NCI-H748 (cell line): ENCODE data around the gene KIF5A.

Experiments
- DNase-seq: peaks from one replicate; lab custom pipeline; 2025; ENCODE audit not compliant: unreplicated experiment; lab: John Stamatoyannopoulos, UW

KIF5A gene

DNA sequence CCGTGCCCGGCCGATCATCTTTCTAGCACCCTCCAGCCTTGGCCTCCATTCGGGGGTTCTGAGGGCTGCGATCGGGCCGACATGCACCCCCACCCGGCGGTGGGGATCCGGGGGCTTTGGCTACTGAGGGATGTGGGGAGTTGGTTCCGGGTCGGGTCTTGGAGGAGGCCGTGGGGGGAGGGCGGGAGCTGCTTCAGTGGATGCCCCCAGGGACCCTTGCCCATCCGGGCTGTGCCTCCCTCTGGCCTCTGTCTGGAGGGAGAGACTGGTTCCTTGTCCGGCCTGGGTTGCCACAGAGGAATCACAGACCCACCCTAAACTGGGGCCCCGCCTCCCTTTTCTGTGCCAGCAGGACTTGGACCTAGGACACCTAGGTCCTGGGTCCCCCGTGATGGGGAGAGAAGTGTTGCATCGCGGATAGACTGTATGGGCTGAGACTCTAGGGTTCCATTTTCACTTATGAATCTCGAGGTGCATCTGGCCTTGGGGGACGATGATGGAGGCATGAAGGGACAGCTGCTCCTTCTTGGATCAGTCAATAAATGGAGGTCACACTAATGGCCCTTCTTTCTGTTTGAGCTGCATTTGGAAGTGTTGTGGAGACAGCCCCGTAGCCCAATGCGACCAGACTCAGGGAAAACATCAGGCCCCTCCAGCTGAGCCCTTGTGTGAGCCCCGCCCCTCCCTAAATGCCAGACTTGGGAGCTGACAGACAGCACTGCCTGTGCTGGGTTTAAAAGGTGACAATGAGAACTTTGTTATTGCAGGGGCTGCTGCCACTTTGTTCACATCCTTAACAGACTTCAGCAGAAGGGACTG, 55.4 kb downstream of the KIF5A start:
- peak; percentile 24 for DNase-seq

DNA sequence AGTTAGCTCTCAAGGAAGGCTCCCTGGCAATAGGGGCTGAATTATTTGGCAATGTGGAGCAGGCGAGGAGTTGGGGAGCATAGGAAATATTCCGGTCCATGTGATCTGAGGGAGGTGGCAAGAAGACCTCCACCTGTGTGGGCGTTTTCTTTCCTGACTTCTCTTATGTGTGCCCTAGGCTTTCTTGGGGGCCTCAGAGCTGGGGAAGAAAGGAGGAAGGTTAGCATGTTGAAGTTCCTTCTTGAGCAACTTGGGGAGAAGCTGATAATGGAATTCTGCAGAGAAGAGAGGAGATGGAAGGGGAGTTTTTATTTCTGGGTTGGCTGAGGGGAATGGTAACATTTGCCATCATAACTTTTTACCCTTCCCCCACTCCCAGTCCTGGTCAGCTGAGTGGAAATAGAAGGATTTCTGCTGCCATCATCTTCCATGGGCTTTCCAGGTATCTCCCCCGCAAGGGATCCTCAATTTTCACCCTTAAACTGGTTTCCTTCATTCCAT, 56.0 kb downstream of the KIF5A start:
- DNase-seq: no peak

DNA sequence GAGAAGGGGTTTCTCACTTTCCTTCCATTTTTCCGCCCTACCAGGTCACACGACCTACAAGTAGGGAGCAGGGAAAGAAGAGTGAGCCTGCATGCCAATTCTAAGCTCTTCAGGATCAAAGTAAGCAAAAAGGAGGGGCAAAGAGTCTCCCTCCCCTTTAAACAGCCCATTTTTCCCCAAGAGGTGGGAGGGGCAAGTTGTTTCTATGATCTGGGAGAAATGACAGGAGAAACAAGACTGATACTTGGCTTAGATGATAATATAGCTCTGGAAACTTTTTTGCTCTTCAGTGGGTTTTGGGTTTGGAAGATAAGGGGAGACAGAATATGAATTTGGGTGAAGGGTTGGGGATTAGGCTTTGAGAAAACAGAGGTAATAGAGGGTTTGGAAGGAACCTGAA, 56.6 kb downstream of the KIF5A start:
- no peak for DNase-seq

DNA sequence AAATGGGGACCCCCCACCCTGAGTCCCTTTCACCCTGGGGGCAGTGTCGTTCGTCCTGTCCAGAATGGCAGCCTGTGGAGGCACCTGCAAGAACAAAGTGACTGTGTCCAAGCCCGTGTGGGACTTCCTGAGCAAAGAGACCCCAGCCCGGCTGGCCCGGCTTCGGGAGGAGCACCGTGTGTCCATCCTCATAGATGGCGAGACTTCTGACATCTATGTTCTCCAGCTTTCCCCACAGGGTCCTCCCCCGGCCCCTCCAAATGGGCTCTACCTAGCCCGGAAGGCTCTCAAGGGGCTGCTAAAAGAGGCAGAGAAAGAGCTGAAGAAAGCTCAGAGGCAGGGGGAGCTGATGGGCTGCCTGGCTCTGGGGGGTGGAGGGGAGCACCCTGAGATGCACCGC, 57.0 kb downstream of the KIF5A start:
- DNase-seq: no peak

DNA sequence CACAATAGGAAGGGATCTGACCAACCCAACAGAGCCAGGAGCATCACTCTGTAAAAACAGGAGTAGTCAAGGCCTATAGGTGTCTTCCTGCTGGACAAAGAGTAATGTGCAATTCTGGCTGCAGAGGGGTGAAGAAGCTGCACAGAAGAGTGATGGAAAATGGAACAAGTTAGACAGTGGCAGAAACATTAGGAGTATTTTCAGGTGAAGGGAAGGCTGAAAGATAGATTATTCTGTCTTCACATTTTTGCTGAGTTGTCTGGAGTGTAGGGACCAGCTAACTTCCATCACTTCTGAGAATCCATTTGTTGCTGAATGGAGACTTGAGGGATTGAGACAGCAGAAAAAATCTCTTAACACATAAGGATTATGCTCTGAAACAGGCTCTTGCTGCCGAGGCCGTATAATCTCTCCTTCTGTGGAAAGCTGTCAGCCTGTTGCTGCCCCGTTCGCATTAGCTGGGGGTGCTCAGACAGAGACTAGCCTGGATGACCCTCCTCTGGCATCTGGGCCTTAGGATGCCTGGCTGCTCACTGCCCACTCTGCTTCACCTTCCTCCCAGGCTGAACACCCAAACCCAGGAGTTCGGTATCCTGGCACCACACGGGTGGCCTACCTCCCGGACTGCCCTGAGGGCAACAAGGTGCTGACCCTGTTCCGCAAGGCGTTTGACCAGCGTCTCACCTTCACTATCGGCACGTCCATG, 58.3 kb downstream of the KIF5A start:
- DNase-seq: no peak

DNA sequence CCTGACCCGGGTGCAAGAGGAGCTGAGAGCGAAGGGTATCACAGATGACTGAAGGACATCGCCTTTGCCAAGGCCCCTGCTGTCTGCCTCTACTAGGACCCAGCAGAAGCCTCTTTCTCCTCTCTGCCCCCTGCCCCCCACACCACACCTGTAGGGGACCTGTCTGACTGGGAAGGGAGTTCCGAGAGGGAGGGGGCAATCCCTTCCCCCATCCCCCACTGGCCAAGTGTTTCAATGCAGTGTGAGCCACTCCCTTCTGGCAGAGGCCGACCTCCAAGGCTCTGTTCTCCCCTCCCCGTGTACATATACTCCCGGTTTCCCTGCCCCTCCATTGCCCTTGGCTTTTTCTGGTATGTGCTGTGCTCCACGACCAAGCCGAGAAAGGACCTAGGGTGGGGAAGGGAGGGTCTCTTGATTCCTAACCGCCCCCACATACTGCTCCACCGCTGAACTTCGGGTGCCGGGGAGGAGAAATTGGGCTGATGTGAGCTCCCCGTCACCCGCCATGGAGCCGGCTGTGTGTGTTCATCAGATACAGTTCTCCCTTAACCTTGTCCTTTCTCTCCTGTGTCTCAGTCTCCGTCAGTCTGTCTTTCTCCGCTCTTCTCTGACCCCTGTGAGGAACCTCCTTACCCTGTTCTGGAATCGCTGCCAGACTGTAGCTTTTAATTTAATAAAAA, 59.4 kb downstream of the KIF5A start:
- DNase-seq: no peak

DNA sequence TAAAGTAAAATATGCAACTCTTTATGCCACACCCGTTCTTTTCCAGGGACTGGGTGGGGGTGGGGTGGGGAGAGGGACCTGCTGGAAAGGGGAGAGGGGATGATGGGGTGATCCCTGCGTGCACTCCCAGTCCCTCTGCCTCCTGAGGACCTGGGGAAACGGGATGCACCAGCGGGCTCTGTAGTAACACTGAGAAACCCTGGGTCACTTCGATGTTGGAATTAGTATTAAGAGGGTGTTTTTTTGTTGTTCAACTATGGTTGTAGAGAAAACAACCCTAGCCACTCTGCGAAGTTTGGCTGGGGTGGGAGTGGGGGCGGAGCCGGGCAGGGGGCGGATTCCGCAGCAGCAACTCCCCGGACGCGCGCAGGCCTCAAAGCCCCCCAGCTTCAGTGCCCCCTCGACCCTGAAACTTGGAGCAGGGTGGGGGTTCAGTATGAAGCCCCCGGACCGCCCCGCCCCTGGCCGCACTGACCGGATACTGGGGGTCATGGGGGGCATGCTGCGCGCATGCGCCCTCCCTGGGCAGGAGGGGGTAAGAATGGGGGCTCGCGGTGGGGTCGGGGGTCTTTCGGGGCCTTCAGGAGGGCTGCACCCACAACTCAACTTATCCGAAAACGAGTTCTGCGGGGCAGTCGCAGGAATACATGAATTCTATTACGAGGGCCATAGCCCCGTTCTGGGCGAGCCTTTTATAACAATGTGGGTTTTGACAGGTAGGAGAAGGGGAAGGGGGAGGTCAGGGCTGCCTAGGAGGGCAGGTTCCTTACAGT, 60.1 kb downstream of the KIF5A start:
- no peak for DNase-seq

DNA sequence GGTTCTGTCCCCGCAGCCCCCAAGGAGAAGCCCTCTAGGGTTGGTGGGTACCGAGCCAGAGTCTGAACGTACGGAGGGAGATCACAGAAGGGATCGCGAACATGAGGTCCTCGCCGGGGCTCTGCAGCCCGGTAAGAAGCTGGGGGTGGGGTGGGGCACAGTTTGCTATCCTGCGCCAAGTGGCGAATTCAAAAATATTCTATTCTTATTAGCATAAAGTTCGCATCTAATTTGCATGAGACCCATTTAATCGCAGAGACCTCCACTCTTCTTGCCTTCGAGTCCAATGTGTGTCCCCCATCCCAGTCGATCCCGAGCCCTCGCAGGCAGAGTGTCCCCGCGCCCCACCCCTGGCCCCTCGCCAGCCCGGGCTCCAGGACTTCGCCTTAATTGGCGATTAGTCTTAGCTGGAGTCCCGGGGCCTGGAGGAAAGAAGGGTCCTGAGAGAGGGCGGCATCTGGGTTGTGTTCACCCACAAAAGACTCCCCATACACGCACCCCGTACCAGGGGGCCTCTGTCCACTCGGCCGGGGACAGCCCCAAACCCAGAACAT, 60.8 kb downstream of the KIF5A start:
- DNase-seq: no peak

DNA sequence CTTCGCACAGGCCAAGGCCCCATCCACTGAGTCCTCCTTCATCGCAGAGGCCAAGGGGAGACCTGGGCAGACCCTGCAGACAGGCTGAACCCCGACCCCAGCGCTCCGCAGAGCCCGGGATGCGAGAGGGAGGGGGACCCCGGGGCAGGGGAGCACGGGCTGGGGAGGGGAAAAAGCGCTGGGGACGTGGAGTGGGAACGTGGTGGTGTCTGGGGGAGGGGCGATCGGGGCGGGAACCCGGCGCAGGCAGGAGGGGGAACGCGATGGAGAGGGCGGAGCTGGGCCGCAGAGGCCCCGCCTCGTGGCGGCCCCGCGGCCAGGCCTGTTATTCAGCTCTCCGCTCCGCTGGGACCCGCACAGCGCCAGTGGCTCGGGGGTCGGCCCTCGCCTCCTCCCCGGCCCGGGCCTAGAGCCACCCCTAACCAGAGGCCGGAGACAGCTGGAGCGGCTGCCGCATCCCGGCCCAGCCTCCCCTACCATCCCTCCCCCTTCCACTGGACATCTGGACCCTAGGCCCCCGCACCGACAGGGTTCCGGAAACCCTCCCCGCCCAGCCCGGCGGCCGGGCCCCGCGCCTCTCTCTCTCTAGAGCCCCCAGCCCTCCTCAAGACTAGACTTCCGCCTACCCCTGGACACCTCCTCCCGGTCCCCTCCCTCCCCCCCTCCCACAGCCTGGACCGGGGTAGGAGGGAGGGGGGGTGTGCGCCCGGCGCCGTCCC, 61.4 kb downstream of the KIF5A start, which contains the start of gene ARHGEF25:
TSS of gene ARHGEF25 (plus strand) at position 328 of the 719 bp plus-strand sequence. CDS start 460 bp downstream, outside the sequence.
- peak; percentile 80 for DNase-seq

DNA sequence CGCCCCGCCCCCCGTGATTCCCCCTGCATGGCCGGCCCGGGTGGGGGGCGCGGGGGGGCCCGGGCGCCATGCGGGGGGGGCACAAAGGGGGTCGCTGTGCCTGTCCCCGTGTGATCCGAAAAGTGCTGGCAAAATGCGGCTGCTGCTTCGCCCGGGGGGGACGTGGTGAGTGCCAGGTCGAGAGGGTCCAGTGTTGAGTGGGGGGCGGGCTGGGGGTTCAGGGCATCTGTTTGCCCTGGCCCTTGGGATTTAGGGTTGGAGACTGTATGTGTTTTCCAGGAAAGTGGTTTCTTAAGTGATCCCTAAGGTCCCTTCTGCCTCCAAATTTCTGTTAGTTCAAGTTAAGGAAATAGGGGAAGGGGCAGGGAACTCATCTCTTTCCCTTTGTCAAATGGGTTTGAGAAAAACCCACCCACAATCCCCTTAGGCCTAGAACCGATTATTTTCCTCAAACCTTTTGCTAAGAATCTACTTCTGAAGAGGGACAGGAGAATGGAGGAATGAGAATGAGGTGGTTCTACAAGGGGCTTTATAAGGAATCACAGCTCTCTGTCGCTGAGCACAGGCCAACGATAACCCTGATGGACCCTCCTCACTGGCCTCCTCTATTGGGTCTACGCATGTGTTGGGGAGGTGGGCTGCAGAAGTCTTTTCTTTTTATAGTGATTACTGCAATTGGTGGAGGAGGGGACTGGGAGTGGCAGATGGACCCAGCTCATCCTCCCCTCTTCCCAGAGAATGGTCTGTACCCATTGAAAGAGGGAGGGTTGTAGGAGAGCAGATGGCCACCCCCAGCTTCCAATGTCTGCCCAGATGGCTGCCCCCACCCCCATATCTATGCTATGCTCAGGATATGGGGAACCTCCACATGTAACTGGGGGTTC, 62.2 kb downstream of the KIF5A start:
- no peak for DNase-seq

DNA sequence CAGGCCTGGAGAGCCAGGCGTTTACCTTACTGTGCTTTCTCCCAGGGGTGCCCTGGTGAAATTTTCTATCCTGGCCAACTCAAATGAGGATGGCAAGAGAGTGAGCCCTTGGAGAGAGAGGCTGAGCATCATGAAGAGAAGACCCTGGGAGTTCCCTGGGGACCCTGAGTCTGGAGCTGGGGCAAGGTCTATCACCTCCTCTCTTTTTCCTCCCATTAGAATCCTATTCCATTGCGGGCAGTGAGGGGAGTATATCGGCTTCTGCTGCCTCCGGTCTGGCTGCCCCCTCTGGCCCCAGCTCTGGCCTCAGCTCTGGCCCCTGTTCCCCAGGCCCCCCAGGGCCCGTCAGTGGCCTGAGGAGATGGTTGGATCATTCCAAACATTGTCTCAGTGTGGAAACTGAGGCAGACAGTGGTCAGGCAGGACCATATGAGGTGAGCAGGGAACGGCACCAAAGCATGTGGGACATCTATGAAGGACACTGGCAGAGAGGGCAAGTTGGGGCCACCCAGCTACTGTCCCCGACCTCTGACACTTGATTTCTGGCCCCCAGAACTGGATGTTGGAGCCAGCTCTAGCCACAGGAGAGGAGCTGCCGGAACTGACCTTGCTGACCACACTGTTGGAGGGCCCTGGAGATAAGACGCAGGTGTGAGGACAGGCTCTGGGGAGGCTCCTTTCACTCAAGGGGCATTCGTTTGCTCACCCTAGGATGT, 63.0 kb downstream of the KIF5A start:
- DNase-seq: no peak

DNA sequence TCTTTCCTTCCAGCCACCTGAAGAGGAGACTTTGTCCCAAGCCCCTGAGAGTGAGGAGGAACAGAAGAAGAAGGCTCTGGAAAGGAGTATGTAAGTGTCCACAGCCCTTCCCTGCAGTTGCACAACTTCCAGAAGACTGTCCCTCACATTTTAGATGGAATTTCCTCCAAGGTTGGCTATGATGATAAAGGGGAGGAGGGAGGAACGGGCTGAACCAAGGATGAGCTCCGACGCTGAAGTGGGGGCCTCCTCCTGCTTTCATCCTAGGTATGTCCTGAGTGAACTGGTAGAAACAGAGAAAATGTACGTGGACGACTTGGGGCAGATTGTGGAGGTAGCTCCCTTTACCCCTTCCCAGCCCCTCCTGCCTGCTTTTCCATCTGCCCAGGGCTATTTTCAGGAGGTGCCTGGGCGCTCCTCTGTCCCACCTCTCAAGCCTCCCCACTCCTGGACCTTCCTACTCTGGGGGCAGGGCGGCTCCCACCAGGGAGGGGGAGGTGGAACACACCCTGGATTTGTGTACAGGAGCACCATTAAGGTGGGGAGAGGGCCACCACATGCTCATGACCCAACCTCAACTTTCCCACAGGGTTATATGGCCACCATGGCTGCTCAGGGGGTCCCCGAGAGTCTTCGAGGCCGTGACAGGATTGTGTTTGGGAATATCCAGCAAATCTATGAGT, 63.7 kb downstream of the KIF5A start:
- DNase-seq: no peak

DNA sequence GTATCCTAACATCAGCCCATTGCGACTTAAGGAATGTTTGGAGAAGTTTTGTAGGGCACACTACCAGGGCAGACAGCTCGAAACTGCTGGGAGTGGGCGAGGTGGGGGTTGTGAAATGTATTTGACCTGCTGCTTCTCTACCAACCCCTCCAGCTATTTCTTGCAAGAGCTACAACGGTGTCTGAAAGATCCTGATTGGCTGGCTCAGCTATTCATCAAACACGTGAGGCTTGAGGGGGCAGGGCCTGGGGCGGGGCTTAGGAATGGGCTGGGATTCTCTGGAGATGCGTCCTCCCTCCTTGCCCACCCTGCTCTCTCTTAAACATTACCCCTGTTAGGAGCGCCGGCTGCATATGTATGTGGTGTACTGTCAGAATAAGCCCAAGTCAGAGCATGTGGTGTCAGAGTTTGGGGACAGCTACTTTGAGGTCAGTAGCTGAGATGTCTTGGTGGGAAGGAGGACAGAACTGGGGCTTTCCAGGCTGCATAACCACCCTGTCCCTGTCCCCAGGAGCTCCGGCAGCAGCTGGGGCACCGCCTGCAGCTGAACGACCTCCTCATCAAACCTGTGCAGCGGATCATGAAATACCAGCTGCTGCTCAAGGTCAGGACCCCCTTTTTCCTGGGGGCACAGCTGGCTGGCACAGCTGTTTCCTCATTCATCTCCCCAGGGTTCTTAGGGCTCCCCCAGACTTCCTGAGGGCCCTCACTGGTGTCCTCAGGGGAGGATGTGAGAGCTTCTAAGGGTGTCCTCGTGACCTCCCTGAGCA, 64.5 kb downstream of the KIF5A start:
- peak; percentile 13 for DNase-seq

DNA sequence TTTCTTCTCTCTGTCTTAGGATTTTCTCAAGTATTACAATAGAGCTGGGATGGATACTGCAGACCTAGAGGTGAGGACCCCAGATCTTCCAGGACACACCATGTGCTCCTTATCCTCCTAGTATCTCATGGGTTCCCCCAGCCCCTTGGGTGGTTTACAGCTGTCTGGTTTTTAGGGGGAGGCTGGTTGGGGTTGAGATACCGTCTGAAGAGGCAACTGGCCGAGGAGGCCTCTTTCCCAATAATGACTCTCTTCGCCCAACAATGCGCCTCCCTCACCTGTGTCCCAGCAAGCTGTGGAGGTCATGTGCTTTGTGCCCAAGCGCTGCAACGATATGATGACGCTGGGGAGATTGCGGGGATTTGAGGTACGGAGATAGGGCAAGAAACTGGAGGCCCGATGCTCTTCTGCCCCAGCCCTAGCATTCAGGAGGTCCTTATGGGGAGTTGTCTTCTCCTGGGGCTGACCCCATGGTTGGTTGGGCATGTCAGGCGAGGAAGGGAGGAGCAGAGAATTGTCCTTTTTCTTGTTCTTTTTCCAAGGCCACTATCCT, 65.2 kb downstream of the KIF5A start:
- DNase-seq: no peak

DNA sequence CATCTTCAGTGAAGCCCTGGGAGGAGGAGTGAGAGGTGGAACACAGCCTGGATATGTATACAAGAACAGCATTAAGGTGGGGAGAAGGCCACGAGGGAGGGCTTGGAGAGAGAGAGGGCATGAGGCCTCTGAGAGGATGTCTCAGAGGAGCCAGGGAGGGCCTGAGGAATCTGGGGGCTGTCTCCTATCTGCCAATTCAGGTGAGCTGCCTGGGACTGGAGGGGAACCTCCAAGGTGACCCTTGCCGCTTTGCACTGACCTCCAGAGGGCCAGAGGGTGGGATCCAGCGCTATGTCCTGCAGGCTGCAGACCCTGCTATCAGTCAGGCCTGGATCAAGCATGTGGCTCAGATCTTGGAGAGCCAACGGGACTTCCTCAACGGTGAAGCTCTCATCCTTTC, 65.8 kb downstream of the KIF5A start:
- no peak for DNase-seq

DNA sequence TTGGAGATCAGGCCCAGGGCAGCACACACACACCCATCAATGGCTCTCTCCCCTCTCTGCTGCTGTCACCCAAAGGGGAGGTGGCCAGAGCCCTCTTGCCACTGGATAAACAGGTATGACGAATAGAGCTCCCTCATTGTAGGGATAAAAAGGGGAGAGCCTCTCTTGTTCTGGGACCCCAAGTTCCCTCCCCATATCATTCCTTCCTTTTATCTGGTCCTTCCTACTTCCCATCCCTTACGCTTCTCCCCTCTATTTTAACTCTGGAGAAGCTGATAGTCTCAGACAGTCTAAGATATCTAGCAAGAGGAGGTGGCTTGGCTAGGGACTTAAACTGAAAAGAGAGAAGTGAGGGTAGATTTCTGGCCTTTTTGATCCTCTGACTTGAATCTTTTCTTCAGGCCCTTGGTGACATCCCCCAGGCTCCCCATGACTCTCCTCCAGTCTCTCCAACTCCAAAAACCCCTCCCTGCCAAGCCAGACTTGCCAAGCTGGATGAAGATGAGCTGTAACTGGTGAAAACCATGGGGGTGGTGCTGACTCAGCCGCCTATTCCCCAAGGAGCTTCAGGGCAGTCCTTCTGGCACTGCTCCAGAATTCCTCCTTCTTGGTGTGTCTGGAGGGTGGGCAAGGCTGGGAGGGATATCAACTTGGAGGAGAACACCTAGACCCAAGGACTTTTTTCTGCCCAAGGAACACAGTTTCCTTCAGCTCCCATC, 66.7 kb downstream of the KIF5A start:
- DNase-seq: no peak
